Loucy (cell line): Measurements from ENCODE around the gene UQCC5.
"Not testable (repeated sequence)": the region's sequence is repeated elsewhere in the genome, so short reads cannot be mapped to it uniquely, and the experiment has no call there.

Experiments used
- H2AFZ ChIP-seq: fragments of 200-600 bp; sonication (generic); 2 replicates; pipeline ENCODE4 v1.6.0; 2016; ENCODE audit warnings: antibody characterized with exemption, mild to moderate bottlenecking, low read length, moderate library complexity
- H3F3A ChIP-seq: fragments of 200-600 bp; 2 replicates; pipeline ENCODE4 v1.6.0; 2016; ENCODE audit warnings: antibody characterized with exemption, low read depth, mild to moderate bottlenecking
- H3K27me3 ChIP-seq: fragments of 200-600 bp; sonication (generic); 2 replicates; pipeline ENCODE4 v1.6.1; 2014; ENCODE audit warnings: low read length, mild to moderate bottlenecking; ENCODE audit not compliant: insufficient read depth, poor library complexity, severe bottlenecking
- H3K36me3 ChIP-seq: fragments of 200-600 bp; sonication (generic); 2 replicates; pipeline ENCODE4 v1.6.1; 2016; ENCODE audit warnings: low read length; ENCODE audit not compliant: insufficient read depth
- H3K4me1 ChIP-seq: fragments of 200-600 bp; sonication (generic); 2 replicates; pipeline ENCODE4 v1.5.1; 2014; ENCODE audit warnings: low read length, mild to moderate bottlenecking; ENCODE audit not compliant: insufficient read depth, poor library complexity, severe bottlenecking
- H3K4me2 ChIP-seq: fragments of 200-600 bp; sonication (generic); 2 replicates; pipeline ENCODE4 v1.6.0; 2014; ENCODE audit warnings: antibody characterized with exemption, low read length, low read depth, mild to moderate bottlenecking; ENCODE audit not compliant: poor library complexity, severe bottlenecking
- H3K4me3 ChIP-seq: fragments of 200-600 bp; sonication (generic); 2 replicates; pipeline ENCODE4 v1.5.1; 2014; ENCODE audit warnings: low read length, mild to moderate bottlenecking, mixed read lengths; ENCODE audit not compliant: poor library complexity, severe bottlenecking
- H3K79me2 ChIP-seq: fragments of 200-600 bp; sonication (generic); 2 replicates; pipeline ENCODE4 v1.6.1; 2014; ENCODE audit warnings: low read length; ENCODE audit not compliant: insufficient read depth
- H3K9ac ChIP-seq: fragments of 200-600 bp; sonication (generic); 2 replicates; pipeline ENCODE4 v1.6.0; 2014; ENCODE audit warnings: mild to moderate bottlenecking, low read depth, low read length, moderate library complexity; ENCODE audit not compliant: poor library complexity, severe bottlenecking
- H3K9me2 ChIP-seq: fragments of 200-600 bp; sonication (generic); replicated peaks from 2 replicates; pipeline ENCODE4 v1.6.1; 2016; ENCODE audit warnings: low read depth, low read length, mixed read lengths
- H3K9me3 ChIP-seq: fragments of 200-600 bp; sonication (generic); 2 replicates; pipeline ENCODE4 v1.6.1; 2014; ENCODE audit warnings: mild to moderate bottlenecking, antibody characterized with exemption, low read length, low read depth; ENCODE audit not compliant: insufficient read depth
- H4K20me1 ChIP-seq: fragments of 200-600 bp; sonication (generic); 2 replicates; pipeline ENCODE4 v1.6.0; 2014; ENCODE audit warnings: antibody characterized with exemption, low read length, mild to moderate bottlenecking; ENCODE audit not compliant: insufficient read depth, poor library complexity, severe bottlenecking
- CTCF ChIP-seq: fragments of 200-600 bp; sonication (generic); conservative IDR thresholded peaks from 2 replicates; pipeline ENCODE4 v1.5.1; 2014; ENCODE audit warnings: mild to moderate bottlenecking, antibody characterized with exemption, low read length
- EZH2phosphoT487 ChIP-seq: fragments of 200-600 bp; IDR thresholded peaks from 2 replicates; pipeline ENCODE4 v1.6.1; 2018; ENCODE audit warnings: antibody characterized with exemption, mild to moderate bottlenecking, moderate library complexity, borderline replicate concordance

The UQCC5 gene

GRCh38 chr3:52525680-52526561 is 10.5 kb upstream of the UQCC5 start:
- TF ChIP-seq EZH2phosphoT487 (no peak), CTCF (no peak)
- Histone ChIP-seq H4K20me1 (no peaks in the 10 kb centered on the region), H3K9ac (no peak overlapping the region), H3K79me2 (no peaks in the 10 kb centered on the region), H3F3A (no peaks in the 10 kb centered on the region), H3K4me2 (no peak overlapping the region), H3K27me3 (no peaks in the 10 kb centered on the region), H3K9me2 (no peaks in the 10 kb centered on the region), H3K36me3 (no peaks in the 10 kb centered on the region), H2AFZ (no peak overlapping the region), H3K4me1 (no peaks in the 10 kb centered on the region), H3K4me3 (no peak overlapping the region), H3K9me3 (no peaks in the 10 kb centered on the region)

- not testable (repeated sequence) for H3K9me2 ChIP-seq, H3K9me3 ChIP-seq, H4K20me1 ChIP-seq, H3K9ac ChIP-seq, H3K4me2 ChIP-seq, H3K79me2 ChIP-seq, H3K27me3 ChIP-seq, H3K36me3 ChIP-seq, H2AFZ ChIP-seq, H3F3A ChIP-seq, H3K4me3 ChIP-seq, H3K4me1 ChIP-seq
Measured at GRCh38 chr3:52526671-52527038, 9.8 kb upstream of the UQCC5 start.

GRCh38 chr3:52527039-52527731 is 9.2 kb upstream of the UQCC5 start:
- H3K4me1 ChIP-seq = no peaks in the 10 kb centered on the region

More at GRCh38 chr3:52527039-52527731, 9.2 kb upstream of the UQCC5 start:
- TF ChIP-seq CTCF (no peak), EZH2phosphoT487 (no peak)
- H3K4me3 ChIP-seq = no peak overlapping the region
- H3K9me3 ChIP-seq = no peaks in the 10 kb centered on the region
- H3F3A ChIP-seq = no peaks in the 10 kb centered on the region
- H4K20me1 ChIP-seq = no peaks in the 10 kb centered on the region
- H2AFZ ChIP-seq = no peak overlapping the region
- no peaks in the 10 kb centered on the region for H3K9me2 ChIP-seq
- H3K9ac ChIP-seq = no peak overlapping the region
- no peaks in the 10 kb centered on the region for H3K36me3 ChIP-seq
- H3K4me2 ChIP-seq = no peak overlapping the region
- no peaks in the 10 kb centered on the region for H3K79me2 ChIP-seq
- no peaks in the 10 kb centered on the region for H3K27me3 ChIP-seq
